Fibroblast of pulmonary artery (primary cell): ENCODE data around the gene ELL2.
"Not testable (repeated sequence)": the region's sequence is repeated elsewhere in the genome, so short reads cannot be mapped to it uniquely, and the experiment has no call there.

Source experiments
- DNase-seq: peaks from one replicate; pipeline ENCODE4 v3.0.0-alpha.2; 2010; ENCODE audit warnings: low read depth
- H3K4me3 ChIP-seq: replicated peaks from 2 replicates; pipeline ENCODE4 v1.5.1; 2011; ENCODE audit warnings: low read depth, mild to moderate bottlenecking, control low read depth, low read length, moderate library complexity
- TF ChIP-seq, protein P1 (sequence below): IDR thresholded peaks from 2 replicates; pipeline ENCODE4 v1.5.1; 2011; ENCODE audit warnings: mild to moderate bottlenecking, control low read depth, low read length, inconsistent platforms; ENCODE audit errors: missing control alignments

ELL2 gene

GRCh38 chr5:95856501-95856981, 105.1 kb downstream of the ELL2 start:
- TF ChIP-seq, protein P1, sequence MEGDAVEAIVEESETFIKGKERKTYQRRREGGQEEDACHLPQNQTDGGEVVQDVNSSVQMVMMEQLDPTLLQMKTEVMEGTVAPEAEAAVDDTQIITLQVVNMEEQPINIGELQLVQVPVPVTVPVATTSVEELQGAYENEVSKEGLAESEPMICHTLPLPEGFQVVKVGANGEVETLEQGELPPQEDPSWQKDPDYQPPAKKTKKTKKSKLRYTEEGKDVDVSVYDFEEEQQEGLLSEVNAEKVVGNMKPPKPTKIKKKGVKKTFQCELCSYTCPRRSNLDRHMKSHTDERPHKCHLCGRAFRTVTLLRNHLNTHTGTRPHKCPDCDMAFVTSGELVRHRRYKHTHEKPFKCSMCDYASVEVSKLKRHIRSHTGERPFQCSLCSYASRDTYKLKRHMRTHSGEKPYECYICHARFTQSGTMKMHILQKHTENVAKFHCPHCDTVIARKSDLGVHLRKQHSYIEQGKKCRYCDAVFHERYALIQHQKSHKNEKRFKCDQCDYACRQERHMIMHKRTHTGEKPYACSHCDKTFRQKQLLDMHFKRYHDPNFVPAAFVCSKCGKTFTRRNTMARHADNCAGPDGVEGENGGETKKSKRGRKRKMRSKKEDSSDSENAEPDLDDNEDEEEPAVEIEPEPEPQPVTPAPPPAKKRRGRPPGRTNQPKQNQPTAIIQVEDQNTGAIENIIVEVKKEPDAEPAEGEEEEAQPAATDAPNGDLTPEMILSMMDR = no peak
- no peak overlapping the region for H3K4me3 ChIP-seq
- DNase-seq = no peak

- DNase-seq = no peak
- TF ChIP-seq, protein P1 = no peak
- H3K4me3 ChIP-seq = no peak overlapping the region
Observed at GRCh38 chr5:95853490-95853889, 108.2 kb downstream of the ELL2 start.

DNA sequence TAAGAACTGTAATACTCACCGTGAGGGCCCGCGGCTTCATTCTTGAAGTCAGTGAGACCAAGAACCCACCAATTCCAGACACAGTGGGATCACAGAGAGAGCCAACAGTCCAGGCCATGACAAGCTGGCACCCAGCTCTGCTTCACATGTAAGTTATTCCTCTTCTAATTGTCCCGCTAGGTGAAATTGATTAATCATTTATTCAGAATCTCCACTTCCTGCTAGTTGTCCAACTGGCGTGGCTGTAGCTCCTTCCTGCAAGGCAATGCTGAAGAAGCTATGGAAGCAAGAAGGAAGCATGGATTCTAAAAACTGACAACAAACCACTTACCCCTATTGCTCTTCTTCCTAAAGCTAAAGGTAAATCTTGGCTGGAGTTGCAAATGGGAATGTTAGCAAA, 109.1 kb downstream of the ELL2 start:
- TF ChIP-seq, protein P1 = no peak
- no peak for DNase-seq

GRCh38 chr5:95851141-95851540, 110.5 kb downstream of the ELL2 start:
- not testable (repeated sequence) for DNase-seq, H3K4me3 ChIP-seq

More for the DNA sequence above, 109.1 kb downstream of the ELL2 start:
- H3K4me3 ChIP-seq = no peak overlapping the region

DNA sequence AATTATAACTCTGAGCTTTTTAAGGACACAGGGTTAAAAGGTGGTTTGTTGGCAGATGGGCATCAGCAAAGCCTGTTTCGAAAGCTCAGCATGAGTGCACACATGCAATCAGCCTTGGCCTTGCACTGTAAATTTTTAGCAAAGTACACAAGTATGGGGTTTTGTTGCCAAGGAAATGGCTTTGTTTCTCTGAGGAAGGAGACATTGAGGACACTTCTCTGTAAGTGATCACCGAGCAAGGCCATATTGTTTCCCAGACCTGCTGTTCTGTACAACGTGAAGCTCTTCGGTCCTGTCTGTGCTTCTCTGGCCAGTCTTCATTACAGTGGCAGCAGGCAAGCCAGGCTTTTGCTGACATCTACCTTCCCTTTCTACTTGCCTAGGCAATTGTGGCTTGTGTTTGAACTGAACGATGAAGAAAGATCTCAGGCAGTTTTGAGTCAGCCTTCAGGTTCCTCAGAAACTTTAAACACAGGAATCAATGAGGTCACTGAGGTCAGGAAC, 111.2 kb downstream of the ELL2 start:
- DNase-seq = no peak
- TF ChIP-seq, protein P1 = no peak
- H3K4me3 ChIP-seq = no peak overlapping the region

GRCh38 chr5:95848701-95849100, 113.0 kb downstream of the ELL2 start:
- DNase-seq = peak; percentile 66
- H3K4me3 ChIP-seq = no peak overlapping the region

DNA sequence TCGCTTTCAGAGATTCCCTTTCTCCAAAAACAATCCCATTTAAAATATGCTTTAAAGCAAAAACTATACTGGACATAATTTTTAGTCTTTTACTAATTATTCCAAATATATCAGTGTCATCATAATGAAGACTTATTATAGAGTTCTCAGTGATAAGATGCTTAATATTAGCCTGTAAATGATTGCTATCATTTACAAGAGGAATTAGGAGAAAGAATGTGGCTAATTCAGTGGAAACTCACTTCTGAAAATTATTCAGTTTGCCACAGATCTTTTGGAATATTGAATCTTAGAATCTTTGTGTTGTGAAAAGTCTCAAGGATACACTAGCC, 114.4 kb downstream of the ELL2 start:
- H3K4me3 ChIP-seq = no peak overlapping the region
- no peak for DNase-seq
- TF ChIP-seq, protein P1 = no peak

More at GRCh38 chr5:95848701-95849100, 113.0 kb downstream of the ELL2 start:
- TF ChIP-seq, protein P1 = no peak
